NCI-H1105 treated with DMSO at 0.1 percent for 48 hours (cell line): ENCODE measurements around the gene GADD45A.
A peak's percentile ranks its signal among the peaks of the same experiment; 100 is the strongest.
"Not testable (repeated sequence)": the region's sequence is repeated elsewhere in the genome, so short reads cannot be mapped to it uniquely, and the experiment has no call there.

Experiments
- DNase-seq: peaks from one replicate; lab custom pipeline; 2025; lab: John Stamatoyannopoulos, UW

Gene GADD45A

GRCh38 chr1:67685067-67685557 lies at the start of gene GADD45A:
TSS of gene GADD45A (plus strand) at chr1:67685201. CDS start at chr1:67685495, 294 bp downstream.
- DNase-seq, result peak; percentile 99

- DNase-seq, result no peak
These were observed 48.9 kb upstream of the GADD45A start for GRCh38 chr1:67636146-67636545.

- no peak for DNase-seq
These were observed 45.6 kb upstream of the GADD45A start for GRCh38 chr1:67639361-67639760.

- no peak for DNase-seq
These were observed 42.4 kb upstream of the GADD45A start for GRCh38 chr1:67642629-67643028.

GRCh38 chr1:67644566-67644965 lies 40.4 kb upstream of the GADD45A start:
- no peak for DNase-seq

GRCh38 chr1:67645495-67646144 lies 39.4 kb upstream of the GADD45A start:
- DNase-seq, result no peak

- peak; percentile 85 for DNase-seq
These were observed 38.6 kb upstream of the GADD45A start for GRCh38 chr1:67646145-67647035.

- DNase-seq, result peak; percentile 26
These were observed 37.8 kb upstream of the GADD45A start for GRCh38 chr1:67647036-67647798.

- DNase-seq, result no peak
These were observed 37.1 kb upstream of the GADD45A start for GRCh38 chr1:67647814-67648358.

GRCh38 chr1:67648582-67649326 lies 36.2 kb upstream of the GADD45A start:
- no peak for DNase-seq

- no peak for DNase-seq
These were observed 34.9 kb upstream of the GADD45A start for GRCh38 chr1:67650061-67650460.

GRCh38 chr1:67651031-67651430 lies 34.0 kb upstream of the GADD45A start:
- no peak for DNase-seq

- no peak for DNase-seq
These were observed 32.2 kb upstream of the GADD45A start for GRCh38 chr1:67652800-67653199.

- no peak for DNase-seq
These were observed 31.7 kb upstream of the GADD45A start for GRCh38 chr1:67653304-67653703.

- DNase-seq, result no peak
These were observed 29.4 kb upstream of the GADD45A start for GRCh38 chr1:67655581-67655980.

GRCh38 chr1:67657152-67657551 lies 27.8 kb upstream of the GADD45A start:
- not testable (repeated sequence) for DNase-seq

- no peak for DNase-seq
These were observed 25.8 kb upstream of the GADD45A start for GRCh38 chr1:67659229-67659628.

GRCh38 chr1:67662884-67663283 lies 22.1 kb upstream of the GADD45A start:
- DNase-seq, result no peak

GRCh38 chr1:67664048-67664447 lies 21.0 kb upstream of the GADD45A start:
- DNase-seq, result no peak

- not testable (repeated sequence) for DNase-seq
These were observed 19.7 kb upstream of the GADD45A start for GRCh38 chr1:67665307-67665706.

- no peak for DNase-seq
These were observed 18.4 kb upstream of the GADD45A start for GRCh38 chr1:67666636-67667035.
